Subcutaneous adipose tissue (tissue), 4 donors: ENCODE measurements around the gene PRKCD. TPM values are rescaled to one million over a fixed set of nuclear protein-coding genes. Genes with fewer than 3 reads are reported as not detected.

Experiments
- total RNA-seq, 4 donors: library from RNA; depleted of rRNA; stranded (reverse); fragments of >200 nt; gene quantifications; one replicate each; pipeline ENCODE4 v1.1.0, GENCODE V29; 2016
- TF ChIP-seq, protein P1 (sequence below): fragments of 450-650 bp; IDR thresholded peaks from one replicate; pipeline ENCODE4 v1.5.1; 2016; ENCODE audit warnings: low read depth, mild to moderate bottlenecking, control low read depth, antibody characterized with exemption, moderate library complexity

The PRKCD gene
- total RNA-seq, 4 donors from 2014 or later = 26.2 to 84.0 (median 48.0) TPM

DNA sequence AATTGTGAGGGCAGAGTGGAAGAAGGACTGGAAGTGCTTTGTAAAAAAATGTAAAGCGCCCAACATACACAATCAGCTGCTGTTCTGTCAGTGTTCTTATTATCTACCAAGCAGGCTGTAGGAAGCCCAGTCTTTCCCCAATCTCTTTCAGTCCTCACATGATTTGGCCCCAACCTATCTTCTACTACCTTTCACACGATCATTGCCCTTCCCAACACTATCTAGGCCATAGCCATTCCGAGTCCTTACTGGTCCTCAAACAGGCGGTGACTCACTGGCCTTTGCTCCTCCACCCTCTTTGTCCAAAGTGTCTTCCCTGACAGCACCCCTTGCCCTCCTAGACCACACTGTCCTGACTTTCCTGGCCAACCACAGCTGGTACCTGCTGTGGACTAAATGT, 29.9 kb upstream of the PRKCD start:
- TF ChIP-seq, protein P1, sequence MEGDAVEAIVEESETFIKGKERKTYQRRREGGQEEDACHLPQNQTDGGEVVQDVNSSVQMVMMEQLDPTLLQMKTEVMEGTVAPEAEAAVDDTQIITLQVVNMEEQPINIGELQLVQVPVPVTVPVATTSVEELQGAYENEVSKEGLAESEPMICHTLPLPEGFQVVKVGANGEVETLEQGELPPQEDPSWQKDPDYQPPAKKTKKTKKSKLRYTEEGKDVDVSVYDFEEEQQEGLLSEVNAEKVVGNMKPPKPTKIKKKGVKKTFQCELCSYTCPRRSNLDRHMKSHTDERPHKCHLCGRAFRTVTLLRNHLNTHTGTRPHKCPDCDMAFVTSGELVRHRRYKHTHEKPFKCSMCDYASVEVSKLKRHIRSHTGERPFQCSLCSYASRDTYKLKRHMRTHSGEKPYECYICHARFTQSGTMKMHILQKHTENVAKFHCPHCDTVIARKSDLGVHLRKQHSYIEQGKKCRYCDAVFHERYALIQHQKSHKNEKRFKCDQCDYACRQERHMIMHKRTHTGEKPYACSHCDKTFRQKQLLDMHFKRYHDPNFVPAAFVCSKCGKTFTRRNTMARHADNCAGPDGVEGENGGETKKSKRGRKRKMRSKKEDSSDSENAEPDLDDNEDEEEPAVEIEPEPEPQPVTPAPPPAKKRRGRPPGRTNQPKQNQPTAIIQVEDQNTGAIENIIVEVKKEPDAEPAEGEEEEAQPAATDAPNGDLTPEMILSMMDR = no peak

DNA sequence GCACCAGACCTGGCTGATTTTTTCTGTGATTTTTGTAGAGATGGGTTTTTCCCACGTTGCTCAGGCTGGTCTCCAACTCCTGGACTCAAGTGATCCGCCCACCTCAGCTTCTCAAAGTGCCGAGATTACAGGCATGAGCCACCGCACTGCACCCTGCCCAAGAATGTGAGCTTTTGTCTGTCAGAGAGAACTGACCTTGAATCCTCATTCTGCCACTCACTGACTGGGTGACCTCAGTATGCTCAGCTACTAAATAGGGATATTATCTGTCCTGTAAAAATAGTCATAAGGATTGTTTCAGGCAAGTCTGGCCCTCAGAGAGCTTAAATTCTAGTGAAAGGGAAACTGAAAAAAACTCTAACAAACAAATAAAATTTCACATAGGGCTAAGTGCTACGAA, 28.7 kb upstream of the PRKCD start:
- TF ChIP-seq, protein P1 = no peak

DNA sequence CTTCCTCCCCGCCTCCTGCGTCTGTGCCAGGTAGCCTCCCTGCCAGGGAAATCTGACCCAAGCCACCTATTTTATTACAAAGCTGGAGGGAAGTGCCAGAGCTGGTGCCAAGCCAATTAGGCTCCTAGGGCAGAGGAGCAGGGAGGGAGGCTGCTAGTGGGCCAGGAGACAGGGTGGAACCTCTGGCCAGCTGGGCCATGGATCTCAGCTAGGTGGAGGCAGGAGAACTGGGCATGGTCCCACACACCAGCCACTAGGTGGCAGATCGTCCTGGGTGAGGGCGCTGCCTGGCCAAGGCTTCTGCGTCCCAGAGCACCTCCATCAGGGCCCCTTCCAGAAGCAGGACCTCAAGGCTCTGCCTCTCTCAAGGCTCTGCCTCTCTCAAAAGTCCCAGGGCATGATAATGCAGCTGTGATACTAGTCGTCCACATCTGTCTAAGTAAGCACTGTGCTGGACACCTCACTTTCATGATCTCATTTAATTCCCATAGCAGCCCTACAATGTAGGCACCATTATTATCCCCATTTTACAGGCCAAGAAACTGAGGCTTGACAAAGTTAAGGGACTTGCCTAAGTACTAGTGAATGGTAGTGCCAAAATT, 26.3 kb upstream of the PRKCD start:
- TF ChIP-seq, protein P1 = no peak

DNA sequence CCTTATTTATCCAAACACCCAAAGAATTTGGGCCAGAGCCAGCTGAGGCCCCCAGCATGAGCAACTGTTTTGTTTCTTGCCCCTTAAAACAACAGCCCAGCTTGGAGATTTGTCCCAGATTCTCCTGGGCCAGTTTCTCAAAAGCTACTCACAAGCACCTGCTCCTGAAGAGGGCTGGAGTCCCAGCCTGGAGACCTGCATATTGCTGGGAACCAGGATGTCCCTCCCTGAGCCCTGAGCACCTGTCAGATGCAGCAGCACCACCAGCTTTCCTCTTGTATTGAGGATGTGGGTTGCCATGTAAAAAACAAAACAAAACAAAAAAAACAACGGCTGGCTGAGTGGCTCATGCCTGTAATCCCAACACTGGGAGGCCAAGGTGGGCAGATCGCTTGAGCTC, 23.8 kb upstream of the PRKCD start:
- TF ChIP-seq, protein P1 = no peak

DNA sequence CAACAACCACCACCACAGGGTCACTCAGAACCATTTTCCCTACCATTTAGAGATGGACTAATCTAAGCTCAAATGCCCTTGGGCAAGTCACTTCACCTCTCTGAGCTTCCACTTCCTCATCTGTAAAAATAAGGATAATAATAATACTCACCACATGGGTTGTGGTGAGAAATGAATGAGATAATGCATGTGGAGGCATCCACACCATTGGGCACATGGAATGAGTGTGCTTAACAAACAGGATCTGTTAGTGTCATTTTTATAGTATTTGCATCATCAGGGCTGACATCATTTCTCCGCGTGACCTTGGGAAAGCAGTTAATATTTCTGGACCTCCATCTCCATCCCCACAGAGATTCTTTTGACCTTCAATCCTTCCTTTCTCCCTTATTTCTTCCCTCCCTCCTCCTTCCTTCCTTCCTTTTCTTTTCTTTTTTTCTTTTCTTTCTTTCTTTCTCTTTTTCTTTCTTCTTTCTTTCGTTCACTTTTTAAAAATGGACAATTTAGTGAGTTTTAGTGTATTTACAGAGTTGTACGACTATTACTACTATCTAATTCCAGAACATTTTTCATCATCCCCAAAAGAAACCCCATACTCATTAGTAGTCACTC, 23.1 kb upstream of the PRKCD start:
- TF ChIP-seq, protein P1 = no peak

DNA sequence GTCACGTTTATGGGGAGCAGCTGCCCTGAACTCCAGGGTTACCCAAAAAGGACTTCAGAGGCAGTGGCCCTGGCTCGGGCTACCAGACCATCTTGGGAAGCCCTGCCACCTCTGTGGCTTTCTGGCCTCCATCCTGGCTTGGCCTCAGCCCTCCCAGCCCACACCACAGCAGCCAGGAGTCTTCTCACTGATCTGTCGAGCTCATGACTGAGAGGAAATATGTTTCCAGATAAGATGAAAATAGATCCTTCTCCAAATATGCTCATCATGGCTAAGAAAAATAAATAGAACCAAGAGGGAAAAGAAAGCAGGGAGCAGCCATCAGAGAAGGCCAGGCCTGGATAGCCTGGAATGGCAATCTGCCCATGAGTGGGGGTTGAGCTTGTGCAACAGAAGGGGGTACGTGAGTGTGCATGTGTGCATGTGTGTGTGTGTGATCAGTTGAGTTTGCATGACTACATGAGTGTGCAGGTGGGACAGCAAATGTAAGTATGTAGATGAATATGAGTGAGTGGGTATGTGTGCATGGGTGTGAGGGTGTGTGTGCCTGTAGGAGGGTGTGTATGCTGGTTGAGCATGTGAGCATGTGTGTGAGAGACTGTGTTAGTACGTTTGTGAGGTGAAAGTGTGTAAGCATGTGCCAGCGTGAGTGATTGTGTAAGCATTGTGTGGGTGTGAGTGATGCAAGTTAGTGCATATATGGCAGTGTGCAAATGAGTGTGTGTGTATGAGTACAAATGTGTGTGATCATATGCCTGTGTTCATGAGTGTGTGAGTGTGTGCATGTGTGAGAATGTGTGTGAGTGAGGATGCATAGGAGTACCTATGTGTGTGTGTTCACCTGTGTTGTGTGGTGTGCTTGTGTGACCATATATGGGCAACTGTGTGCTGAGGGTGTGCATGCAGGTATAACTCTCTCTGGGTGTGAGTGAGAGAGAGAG, 20.8 kb upstream of the PRKCD start:
- TF ChIP-seq, protein P1 = no peak
